ENCODE results near the gene CRYGB.
"Not testable (repeated sequence)": the region's sequence is repeated elsewhere in the genome, so short reads cannot be mapped to it uniquely, and the experiment has no call there.

The CRYGB gene

DNA sequence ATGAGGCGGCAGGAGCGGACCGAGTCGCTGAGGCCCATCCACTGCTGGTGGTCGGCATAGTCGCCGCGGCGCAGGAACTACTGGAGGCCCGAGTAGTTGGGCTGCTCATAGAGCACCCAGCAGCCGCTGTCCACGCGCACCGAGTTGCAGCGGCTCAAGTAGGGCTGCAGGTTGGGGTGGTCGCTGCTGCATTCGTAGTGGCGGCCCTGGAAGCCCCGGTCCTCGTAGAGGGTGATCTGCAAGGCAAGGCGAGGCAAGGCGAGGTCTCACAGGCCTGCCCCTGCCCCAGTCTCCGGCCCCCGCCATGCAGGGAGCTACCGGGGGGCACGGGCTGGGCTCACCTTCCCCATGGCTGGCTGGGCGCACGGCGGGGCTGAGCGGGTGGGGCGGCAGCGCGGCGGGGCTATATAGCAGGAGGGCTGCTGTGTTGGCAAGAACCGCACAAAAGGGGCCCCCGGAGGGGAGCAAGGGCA is 33.6 kb downstream of the CRYGB start:
- DNase-seq: not testable (repeated sequence)

DNA sequence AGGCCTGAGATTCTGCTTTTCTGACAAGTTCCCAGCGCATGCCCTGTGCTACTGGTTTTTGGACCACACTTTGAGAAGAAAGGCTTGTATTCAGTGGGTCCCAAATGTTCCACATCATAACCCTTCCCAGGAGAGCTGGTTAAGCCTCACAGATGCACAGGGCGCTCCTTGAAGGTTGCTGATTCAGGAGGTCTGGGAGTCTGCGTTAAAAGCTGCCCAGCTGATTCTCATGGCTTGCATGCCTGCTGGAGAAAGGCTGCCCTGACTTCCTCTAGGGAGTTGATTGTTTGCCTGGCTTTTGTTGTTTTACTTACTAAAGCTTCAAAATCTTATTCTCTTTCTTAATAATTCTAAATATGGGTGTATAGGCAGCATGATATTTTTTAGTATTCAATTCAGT is 42.3 kb downstream of the CRYGB start:
- DNase-seq: no peak

DNA sequence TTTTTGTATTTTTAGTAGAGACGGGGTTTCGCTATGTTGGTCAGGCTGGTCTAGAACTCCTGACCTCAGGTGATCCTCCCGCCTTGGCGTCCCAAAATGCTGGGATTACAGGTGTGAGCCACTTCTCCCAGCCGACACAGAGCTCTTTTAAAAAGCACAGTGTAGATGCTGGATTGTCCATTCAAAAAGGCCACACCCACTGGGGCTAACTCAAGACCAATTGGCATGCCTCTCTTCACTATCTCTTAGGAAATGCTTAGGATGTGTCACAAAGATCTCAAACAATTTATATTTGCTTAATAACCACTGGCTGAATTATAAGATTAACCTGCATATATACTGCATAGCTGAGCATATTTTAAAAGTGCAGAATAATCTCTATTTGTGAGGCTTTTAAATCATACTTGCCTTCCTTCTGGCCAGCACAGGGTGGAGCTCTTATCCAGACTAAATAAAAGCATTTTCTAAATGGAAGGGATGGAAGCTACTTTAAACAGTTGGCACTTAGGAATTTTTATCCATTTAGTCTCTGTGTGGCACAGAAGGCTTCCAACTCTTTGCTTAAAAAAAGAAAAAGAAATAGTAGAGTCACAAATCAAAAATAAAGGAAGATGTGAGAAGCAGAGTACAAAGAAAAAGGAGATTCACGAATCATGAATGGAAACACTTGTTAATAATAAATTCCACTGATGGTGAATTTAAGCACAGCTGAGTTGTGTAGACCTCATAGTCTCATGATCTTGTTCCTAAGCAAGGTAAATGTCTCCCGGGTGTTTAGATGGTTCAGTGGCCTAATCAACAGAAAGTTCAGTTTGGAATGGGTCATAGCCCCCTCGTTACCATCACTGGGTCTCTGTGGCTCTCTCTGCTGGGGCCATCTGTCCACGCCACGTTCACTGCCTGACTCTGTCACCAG is 44.0 kb downstream of the CRYGB start:
- DNase-seq: no peak

DNA sequence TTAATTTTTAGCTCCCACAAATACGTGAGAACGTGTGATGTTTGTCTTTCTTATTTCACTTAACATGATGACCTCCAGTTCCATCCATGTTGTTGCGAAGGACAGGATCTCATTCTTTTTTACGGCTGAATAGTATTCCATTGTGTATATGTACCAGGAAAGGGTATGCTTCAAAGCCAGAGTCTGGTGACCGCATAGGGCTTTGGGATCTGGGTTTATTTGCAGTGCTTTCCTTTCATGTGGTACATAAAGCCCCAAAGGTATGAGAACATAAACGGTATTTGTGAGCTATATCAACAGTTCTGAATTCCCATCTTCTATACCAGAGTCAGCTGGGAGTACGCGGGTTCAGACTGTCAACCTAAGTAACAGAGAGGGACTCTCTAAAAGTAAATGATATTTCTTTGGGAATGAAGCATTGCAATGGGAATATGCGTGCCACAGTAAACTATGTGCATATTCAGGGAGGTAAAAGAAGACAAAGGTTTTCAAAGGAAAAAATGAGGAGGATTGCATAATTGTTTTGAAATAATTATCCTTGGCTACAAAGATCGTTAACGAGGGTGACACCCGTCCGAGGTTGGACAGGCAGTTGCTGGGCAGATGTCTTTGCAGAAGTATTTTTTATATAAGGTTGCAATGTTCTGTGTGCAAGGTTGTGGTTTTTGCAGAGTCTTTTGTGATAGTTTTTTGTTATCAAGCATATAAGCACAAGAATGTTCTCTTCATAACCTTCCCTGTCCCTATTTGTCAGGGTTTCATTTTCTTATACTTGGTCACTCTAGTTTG is 46.1 kb downstream of the CRYGB start:
- no peak for DNase-seq

DNA sequence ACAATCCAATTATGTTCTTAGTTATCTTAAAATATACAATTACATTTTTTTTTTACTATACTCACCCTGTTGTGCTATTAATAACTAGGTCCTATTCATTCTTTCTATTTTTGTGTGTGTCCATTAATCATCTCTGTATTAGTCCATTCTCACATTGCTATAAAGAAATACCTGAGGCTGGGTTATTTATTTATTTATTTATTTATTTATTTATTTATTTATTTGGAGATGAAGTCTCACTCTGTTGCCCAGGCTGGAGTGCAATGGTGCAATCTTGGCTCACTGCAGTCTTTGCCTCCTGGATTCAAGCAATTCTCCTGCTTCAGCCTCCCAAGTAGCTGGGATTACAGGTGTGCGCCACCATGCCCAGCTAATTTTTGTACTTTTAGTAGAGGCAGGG is 47.3 kb downstream of the CRYGB start:
- not testable (repeated sequence) for DNase-seq

DNA sequence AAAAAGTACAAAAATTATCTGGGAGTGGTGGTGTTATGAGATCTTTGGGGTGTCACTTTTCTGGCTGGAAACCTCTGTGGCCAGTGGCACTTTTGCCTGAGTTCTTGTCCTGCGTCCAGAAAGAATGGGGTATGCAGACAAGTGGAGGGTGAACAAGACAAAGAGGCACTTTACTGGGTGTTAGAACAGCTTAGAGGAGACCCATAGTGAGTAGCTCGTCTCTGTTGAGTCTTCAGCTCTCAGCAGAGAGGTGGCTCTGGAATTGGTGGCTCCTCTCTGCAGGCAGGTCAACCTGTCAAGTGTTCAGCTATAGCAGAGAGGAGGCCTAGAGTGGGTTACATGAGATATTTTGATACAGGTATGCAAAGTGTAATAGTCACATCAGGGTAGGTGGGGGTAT is 47.7 kb downstream of the CRYGB start:
- no peak for DNase-seq

DNA sequence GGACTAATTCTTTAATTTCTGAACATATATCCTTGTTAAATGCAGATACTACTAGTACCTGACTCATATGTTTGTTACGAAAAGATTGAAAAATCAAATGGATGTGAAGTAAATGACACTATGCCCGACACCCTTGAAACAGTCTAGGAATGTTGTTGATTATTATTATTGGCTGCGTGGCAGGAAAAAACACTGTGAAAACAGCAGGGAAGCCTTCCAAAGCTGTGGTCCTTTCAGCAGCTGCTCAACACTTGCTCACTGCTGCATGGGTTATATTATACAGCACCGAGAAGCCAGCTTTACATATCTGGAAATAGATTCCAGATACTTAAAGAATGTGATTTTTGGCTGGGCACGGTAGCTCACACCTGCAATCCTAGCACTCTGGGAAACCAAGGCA is 48.2 kb downstream of the CRYGB start:
- no peak for DNase-seq

DNA sequence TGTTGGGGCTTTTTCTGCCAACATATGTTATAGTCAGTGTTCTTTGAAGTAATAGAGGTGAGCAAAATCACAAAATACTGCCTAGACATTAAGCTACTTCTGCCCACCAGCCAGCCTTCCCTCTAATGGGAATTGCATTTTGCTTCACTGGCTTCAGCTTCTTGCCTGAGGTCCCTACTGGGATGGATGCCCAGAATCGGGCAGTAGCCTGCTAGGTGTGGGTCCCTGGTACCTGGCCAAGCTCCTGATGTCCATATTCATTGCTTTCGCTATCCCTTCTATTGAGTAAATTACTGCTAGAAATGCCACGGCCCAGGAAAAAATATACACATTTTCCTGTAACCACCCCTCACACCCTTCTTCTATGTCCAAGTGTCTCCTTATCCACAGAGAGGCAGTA is 48.6 kb downstream of the CRYGB start:
- DNase-seq: no peak

DNA sequence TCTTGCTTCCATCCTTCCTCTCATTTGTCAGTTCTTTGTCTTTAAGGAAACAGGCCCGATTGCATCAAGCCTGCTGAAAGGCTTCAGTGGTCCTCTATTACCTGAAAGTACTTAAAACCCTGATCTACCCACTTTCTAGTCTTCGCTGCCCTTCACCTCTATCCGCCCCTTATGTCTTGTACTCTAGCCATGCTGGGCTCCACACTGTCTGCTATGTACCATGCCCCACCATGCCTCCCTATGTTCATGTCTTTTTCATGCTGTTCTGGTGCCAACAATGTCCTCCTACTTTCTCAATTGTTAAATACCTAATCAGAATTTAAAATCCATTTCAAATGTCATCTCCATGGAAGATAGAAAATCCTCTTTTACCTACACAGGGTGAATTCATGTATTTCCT is 49.9 kb downstream of the CRYGB start:
- DNase-seq: no peak

DNA sequence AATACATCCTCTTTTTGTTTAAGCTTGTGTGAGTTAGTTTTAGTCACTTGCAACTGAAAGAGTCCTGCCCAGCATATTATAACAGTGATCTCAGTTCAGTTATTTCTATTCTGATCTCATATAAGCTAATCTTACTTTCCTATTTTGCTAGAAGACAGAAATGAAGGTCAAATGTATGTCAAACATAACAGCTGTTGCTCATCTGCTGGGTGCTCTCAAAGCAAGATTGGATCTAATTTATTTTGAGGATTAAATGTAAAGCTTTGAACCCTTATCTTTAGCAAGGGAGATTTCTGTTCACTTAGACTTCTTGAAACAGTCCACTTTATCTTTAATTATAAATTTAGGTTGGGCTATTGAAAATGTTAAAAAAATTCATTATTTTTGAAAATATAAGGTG is 52.8 kb downstream of the CRYGB start:
- no peak for DNase-seq
